Measurements from ENCODE around the gene SGMS1.

GRCh38 chr10:50294582-50294981 lies 329.2 kb downstream of the SGMS1 start:
- TF ChIP-seq POLR2AphosphoS5 (IDR thresholded peaks at IDR 0.05; ENCODE audit: insufficient read depth, low read depth, low read length) (no peak), EZH2 (IDR thresholded peaks at IDR 0.05; ENCODE audit: borderline replicate concordance, low read depth, low read length, severe bottlenecking) (no peak), POLR2A (IDR thresholded peaks at IDR 0.05; ENCODE audit: low read depth, low read length) (no peak), CTCF (IDR thresholded peaks at IDR 0.05; ENCODE audit: extremely low read depth in 1 of 2, insufficient read depth in 1 of 2, low read depth in 1 of 2, low read length in 2 of 2) (no peak), MAX (IDR thresholded peaks at IDR 0.05; ENCODE audit: insufficient read depth, insufficient read length) (no peak), JUN (IDR thresholded peaks at IDR 0.05; ENCODE audit: borderline replicate concordance, insufficient read depth, insufficient read length, low read depth) (no peak)

Measured in endothelial cell of umbilical vein (primary cell).